GM18858 (cell line): ENCODE results near the gene CERS6.

Experiments used
- ATAC-seq: cut with Tn5 transposase; IDR thresholded peaks from one replicate; pipeline ENCODE4 v1.9.1; 2021; ENCODE audit not compliant: unreplicated experiment

The CERS6 gene

GRCh38 chr2:168529054-168529833, 73.2 kb downstream of the CERS6 start:
- no peak for ATAC-seq

DNA sequence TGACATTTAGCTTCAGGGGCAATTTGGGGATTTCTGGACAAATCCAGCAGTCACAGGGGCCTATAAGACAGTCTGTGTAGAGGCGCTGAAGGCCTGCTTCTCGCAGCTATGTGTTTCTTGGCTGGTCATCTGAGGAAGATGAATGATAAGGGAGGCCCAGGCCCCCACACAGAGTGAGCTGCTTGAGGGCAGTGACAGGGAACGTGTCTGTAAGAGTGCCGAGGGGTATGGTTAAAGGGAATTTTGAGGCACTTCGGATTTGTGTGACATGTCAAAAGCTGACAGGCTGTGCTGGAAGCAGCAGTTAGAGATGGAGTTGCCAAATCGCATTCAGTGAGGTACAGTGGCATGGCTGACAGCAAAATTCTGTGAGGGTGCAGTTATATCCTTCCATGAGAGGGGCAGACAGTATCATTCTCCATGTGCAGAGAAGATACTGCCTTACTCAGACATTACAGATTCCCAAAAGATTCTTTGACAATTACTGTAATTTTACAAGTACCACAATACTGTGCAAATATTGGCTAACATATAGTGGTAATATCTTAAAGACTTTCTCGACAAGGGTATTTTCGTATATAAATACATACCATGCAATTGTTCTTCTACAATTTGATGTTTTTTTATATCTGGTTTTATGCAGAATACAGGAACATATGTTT, 74.0 kb downstream of the CERS6 start:
- no peak for ATAC-seq

DNA sequence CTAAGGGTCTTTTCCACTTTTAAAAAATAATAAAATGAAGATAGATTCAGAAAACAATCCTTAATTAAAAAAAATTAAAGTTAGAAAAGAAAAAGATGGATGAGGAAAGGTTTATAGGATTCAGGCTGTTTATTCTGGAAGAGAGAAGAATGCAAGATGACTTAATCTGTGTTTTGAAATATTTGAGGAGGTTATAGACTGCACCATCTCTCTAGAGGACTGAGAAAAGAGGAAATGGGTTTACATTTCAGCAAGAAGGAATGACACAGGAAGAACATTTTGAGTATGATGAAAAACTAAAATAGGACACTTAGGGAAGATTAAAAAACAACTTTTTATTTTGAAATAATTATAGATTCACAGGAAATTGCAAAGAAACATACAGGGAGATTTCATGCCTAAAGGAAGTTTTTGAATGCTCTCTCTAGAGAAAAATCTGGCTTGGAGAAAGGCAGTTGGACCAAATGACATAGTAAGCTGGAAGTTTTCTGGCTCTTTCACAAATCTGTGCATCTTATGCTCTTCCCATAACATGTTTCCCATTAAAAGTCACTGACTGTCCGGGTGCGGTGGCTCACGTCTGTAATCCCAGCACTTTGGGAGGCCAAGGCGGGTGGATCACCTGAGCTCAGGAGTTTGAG, 75.0 kb downstream of the CERS6 start:
- ATAC-seq: peak; percentile 45

GRCh38 chr2:168534926-168535325, 78.9 kb downstream of the CERS6 start:
- no peak for ATAC-seq

DNA sequence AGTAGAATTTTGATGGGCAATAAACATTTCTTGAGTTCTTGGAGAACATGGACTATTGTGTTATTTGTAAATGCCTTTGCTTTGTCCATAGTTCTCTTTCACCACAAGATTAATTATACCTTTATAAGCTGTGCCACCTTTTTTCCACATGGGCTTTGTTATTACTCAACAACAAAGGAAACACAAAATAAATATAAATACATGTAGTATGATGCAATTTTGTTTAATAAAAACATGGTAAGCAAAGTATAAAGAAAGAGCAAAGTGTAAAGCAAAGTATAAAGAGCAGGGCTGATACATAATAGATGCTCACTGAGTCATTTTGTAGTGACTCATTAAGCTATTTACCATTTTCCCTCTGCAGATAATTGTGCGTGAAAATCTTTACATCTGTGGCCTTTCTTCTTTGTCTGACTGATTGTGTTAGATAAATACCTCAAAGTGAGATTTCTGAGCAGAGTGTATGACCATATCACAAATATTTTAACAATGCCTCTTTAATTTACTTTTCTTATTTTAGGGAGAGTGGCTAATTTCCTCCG, 80.9 kb downstream of the CERS6 start:
- ATAC-seq: no peak

DNA sequence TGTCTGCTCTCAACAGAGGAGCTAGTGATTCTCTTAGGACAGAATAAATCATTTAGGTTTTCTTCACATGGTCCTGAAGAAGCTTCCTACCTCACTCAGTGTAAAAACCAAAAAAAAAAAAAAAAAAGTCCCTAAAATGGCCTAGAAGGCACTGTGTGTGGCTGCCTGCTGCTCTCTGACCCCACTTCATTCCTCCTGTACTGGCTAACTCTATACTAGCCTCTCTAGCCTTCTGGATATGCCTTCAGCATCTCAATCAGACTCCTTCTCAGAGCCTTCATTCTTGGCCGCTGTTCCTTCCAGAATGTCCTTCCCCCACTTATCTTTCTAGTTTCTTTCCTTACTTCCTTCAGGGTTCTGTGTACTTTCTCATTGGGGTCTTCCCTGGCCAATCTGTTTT, 82.1 kb downstream of the CERS6 start:
- ATAC-seq: no peak

- no peak for ATAC-seq
Measured at GRCh38 chr2:168538534-168538933, 82.5 kb downstream of the CERS6 start.

DNA sequence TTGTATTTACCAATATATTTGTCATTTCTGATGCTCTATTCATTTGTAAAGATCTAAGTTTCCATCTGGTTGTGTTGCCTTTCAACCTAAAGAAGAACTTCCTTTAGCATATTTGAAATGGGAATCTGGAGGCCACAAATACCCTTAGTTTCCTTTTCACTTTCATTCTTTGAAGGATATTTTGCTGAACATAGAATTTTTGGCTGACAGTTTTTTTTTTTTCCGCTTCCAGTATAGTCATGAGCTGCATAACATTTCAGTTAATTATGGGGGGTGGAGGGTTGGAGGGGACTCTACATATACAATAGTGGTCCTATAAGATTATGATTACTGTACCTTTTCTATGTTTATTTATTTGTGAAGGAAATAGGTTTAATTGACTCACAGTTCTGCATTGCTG, 83.9 kb downstream of the CERS6 start:
- no peak for ATAC-seq

DNA sequence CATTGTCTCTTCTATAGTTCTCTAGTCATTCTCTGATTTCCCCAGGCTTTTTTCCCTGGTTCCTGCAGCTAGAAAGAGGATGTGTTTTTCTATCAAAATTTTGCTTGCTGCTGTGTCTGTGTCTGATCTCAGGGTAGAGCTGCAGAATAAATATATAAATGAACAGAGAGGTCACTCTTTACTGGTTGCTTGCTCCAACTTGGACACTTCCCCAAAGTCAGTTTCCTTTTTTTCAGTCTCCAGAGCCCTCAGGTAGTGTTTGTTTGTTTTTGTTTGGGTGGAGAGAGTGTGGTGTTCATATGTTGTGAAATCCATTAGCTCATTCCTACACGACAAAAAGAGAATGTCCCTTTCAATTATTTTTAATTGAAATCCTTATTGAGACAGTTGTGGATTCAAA, 85.8 kb downstream of the CERS6 start:
- no peak for ATAC-seq

DNA sequence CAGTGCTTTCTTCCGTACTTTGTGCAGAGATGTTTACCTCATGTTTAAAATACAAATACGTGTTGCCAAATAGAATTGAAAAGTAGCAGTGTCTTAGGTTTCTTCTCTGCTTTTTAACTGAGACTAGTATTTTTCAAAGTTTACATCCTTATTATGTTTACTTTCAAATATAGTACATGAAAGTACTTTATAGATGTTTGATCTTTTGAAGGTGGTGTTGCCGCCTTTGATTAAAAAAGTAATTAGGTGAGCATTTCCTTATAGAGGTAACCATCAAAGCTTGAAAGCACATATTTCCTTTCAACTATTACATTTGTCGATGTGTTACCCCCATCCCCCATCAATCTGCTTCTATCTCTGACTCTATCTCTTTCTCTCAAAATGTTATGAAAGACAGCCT, 87.0 kb downstream of the CERS6 start:
- no peak for ATAC-seq

- ATAC-seq: no peak
Measured at GRCh38 chr2:168543935-168544334, 87.9 kb downstream of the CERS6 start.

DNA sequence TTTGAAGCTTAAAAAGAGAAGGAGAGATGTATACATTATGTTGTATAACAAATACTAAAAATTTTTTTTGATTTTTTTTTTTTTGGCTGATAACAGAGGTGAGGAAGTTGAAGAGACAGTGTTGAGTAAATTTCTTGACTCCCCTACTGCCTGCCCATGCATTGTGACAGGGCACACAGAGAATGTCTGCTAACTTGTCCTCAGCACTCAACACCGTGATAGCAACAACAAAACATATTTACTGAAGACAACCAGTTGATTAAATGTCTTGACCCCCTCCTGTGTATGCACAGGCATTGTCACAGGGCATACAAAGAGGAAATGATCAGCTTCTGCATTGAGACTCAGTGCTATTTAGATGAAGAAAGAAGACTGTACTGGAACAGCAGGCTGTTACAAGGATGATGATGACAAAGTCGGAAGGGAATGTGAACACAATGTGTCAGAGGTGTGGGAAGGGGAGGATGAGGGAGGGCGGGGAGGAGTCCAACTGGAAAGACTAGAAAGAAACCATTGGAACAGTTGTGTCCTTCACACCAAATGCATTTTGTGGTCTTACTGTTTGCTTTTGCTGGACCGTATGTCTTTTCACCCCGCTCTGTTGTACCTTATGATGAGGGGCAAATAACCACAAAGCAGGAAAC, 89.5 kb downstream of the CERS6 start:
- ATAC-seq: no peak

DNA sequence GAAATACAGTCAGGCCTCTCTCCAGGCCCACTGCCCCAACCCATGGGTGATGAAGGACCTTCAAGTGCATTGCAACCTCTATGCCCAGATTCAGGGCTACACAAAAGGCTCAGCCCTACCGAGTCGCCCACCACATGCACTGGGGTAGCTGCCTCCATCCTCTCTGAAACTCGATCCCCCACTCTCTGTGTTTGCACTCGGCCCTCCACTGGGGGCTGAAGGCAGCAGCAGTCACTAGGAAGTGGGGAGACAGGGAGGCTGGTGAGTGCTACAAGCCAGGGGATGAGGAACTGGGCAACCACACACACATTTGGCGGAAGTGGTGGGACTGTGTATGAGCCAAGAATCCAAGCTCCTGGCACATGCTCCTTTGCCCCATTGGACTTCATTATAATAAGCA, 94.6 kb downstream of the CERS6 start:
- ATAC-seq: no peak

GRCh38 chr2:168552450-168552856, 96.4 kb downstream of the CERS6 start:
- peak; percentile 94 for ATAC-seq

GRCh38 chr2:168555283-168555682, 99.2 kb downstream of the CERS6 start:
- no peak for ATAC-seq

GRCh38 chr2:168559187-168559586, 103.1 kb downstream of the CERS6 start:
- ATAC-seq: no peak

DNA sequence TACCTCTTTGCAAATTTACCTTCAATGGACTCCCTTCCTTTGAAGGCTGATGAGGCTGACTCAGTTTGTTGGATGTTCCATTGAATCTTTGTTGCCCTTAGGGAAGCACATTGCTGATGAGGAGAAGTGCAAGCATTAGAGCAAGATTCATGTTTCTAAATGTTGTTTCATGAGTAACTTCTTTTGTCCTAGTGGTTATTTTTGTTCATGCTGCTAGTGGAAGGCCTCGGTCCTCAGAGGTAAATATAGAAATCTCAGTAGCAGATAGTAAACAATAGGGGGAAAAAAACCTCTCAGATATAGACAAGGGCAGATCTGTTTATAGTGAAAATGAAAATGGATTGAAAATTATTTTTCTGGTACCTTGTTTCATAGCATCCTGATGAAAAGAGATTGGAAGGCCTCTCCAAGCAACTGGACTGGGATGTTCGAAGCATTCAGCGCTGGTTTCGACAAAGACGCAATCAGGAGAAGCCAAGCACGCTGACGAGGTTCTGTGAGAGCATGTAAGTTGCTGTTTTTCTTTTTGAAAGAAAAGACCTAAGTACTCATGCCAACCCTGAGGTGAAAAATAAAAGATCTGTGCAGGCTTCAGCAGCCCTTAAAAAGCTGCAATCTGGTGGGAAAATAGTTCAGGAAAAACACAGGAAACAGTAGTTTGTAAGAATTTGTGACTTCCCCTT, 104.9 kb downstream of the CERS6 start:
- ATAC-seq: peak; percentile 47

GRCh38 chr2:168561991-168562390, 105.9 kb downstream of the CERS6 start:
- no peak for ATAC-seq

- ATAC-seq: no peak
Measured at GRCh38 chr2:168562971-168563370, 106.9 kb downstream of the CERS6 start.

DNA sequence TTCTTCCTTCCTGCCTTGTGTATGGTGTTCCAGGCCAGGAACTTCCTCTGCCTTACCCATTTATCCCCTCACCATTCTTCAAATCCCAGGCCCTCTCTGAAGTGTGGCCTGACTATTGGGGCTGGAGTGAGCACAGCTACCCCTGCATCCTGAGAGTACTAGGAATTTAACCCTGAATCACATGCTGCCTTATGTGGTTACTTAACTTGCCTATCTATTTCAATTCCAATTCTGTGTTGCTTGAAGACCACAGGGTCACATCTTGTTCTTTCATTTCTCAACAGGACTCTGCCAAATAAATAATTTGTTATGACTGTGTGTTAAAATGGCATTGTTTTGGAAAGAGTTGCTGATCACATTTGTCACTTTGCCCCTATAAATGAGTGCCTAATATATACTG, 108.6 kb downstream of the CERS6 start:
- peak; percentile 31 for ATAC-seq

- no peak for ATAC-seq
Measured at GRCh38 chr2:168565112-168565511, 109.0 kb downstream of the CERS6 start.
